SIG-M5 treated with dmso at 0.1 percent for 504 hours (cell line): ENCODE measurements around the gene APOBEC3H.
"Not testable (repeated sequence)": the region's sequence is repeated elsewhere in the genome, so short reads cannot be mapped to it uniquely, and the experiment has no call there.

Experiments
- DNase-seq: peaks from one replicate; lab custom pipeline; 2025; ENCODE audit not compliant: unreplicated experiment; lab: John Stamatoyannopoulos, UW

APOBEC3H gene

GRCh38 chr22:39097098-39098020, at the start of gene APOBEC3H:
APOBEC3H (plus strand) TSS chr22:39097244; CDS start chr22:39100279, 3,035 bp downstream.
- peak; percentile 50 for DNase-seq

- DNase-seq: not testable (repeated sequence)
Observed at GRCh38 chr22:39049486-39049885, 47.6 kb upstream of the APOBEC3H start.

- not testable (repeated sequence) for DNase-seq
Observed at GRCh38 chr22:39051844-39052495, 45.1 kb upstream of the APOBEC3H start.

GRCh38 chr22:39055658-39056057, 41.4 kb upstream of the APOBEC3H start:
- DNase-seq: no peak

GRCh38 chr22:39061290-39061689, 35.8 kb upstream of the APOBEC3H start:
- DNase-seq: not testable (repeated sequence)

- not testable (repeated sequence) for DNase-seq
Observed at GRCh38 chr22:39061951-39062350, 35.1 kb upstream of the APOBEC3H start.

- not testable (repeated sequence) for DNase-seq
Observed at GRCh38 chr22:39063904-39064303, 33.1 kb upstream of the APOBEC3H start.

GRCh38 chr22:39066442-39067276, 30.4 kb upstream of the APOBEC3H start:
- not testable (repeated sequence) for DNase-seq

GRCh38 chr22:39068033-39068785, 28.8 kb upstream of the APOBEC3H start:
- DNase-seq: no peak

- no peak for DNase-seq
Observed at GRCh38 chr22:39070186-39070585, 26.9 kb upstream of the APOBEC3H start.

- DNase-seq: not testable (repeated sequence)
Observed at GRCh38 chr22:39072581-39072981, 24.5 kb upstream of the APOBEC3H start.

GRCh38 chr22:39073981-39074380, 23.1 kb upstream of the APOBEC3H start:
- no peak for DNase-seq

GRCh38 chr22:39076155-39077025, 20.7 kb upstream of the APOBEC3H start:
- DNase-seq: not testable (repeated sequence)

GRCh38 chr22:39077026-39077840, 19.8 kb upstream of the APOBEC3H start, which contains the start of gene APOBEC3G:
APOBEC3G (plus strand) TSS chr22:39077275; CDS start chr22:39077362, 87 bp downstream.
- not testable (repeated sequence) for DNase-seq

- DNase-seq: not testable (repeated sequence)
Observed at GRCh38 chr22:39077912-39078311, 19.1 kb upstream of the APOBEC3H start.

GRCh38 chr22:39078329-39078728, 18.7 kb upstream of the APOBEC3H start:
- DNase-seq: no peak

GRCh38 chr22:39079054-39079637, 17.9 kb upstream of the APOBEC3H start:
- not testable (repeated sequence) for DNase-seq
